ENCODE data around the gene TBC1D10A.

Gene TBC1D10A

DNA sequence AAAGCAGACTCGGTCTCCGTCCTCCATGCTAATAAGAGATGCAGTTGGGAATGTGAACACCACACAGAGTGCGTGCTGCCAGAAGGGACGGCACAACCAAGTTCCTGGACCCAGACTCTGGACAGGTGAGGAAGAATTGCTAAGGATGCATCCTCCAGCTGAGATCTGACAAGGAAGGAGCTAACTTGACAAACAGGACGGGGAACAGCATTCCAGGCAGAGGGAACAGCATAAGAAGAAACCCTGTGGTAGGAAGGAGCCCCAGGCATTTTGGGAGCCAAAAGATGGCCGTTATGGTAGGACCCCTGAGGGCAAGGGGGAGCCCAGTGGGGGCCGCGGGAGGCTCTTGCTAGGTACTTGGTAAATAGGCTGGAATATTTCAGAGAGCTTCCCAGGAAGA is 66.1 kb downstream of the TBC1D10A start:
- ATAC-seq, result no peak
- TF ChIP-seq, protein P1, sequence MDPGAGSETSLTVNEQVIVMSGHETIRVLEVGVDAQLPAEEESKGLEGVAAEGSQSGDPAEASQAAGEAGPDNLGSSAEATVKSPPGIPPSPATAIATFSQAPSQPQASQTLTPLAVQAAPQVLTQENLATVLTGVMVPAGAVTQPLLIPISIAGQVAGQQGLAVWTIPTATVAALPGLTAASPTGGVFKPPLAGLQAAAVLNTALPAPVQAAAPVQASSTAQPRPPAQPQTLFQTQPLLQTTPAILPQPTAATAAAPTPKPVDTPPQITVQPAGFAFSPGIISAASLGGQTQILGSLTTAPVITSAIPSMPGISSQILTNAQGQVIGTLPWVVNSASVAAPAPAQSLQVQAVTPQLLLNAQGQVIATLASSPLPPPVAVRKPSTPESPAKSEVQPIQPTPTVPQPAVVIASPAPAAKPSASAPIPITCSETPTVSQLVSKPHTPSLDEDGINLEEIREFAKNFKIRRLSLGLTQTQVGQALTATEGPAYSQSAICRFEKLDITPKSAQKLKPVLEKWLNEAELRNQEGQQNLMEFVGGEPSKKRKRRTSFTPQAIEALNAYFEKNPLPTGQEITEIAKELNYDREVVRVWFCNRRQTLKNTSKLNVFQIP (CRISPR knock-in tag; IDR thresholded peaks at IDR 0.05; ENCODE audit: borderline replicate concordance, low read depth), result no peak
- TF ChIP-seq ZFP3 (CRISPR knock-in tag; IDR thresholded peaks at IDR 0.05) (no peak), OSR1 (CRISPR knock-in tag; IDR thresholded peaks at IDR 0.05) (no peak), ZC3H10 (CRISPR knock-in tag; IDR thresholded peaks at IDR 0.05) (no peak), ESRRG (CRISPR knock-in tag; IDR thresholded peaks at IDR 0.05) (no peak), PPARA (CRISPR knock-in tag; IDR thresholded peaks at IDR 0.05; ENCODE audit: borderline replicate concordance) (no peak), ARNTL (CRISPR knock-in tag; IDR thresholded peaks at IDR 0.05; ENCODE audit: borderline replicate concordance, low read depth) (no peak), TOX (CRISPR knock-in tag; IDR thresholded peaks at IDR 0.05; ENCODE audit: borderline replicate concordance) (no peak), TCF4 (CRISPR knock-in tag; IDR thresholded peaks at IDR 0.05; ENCODE audit: borderline replicate concordance) (no peak), BACH2 (CRISPR knock-in tag; IDR thresholded peaks at IDR 0.05; ENCODE audit: borderline replicate concordance) (no peak), RARB (CRISPR knock-in tag; IDR thresholded peaks at IDR 0.05) (no peak), ZNF8 (CRISPR knock-in tag; IDR thresholded peaks at IDR 0.05) (no peak)
- TF ChIP-seq, protein P2, sequence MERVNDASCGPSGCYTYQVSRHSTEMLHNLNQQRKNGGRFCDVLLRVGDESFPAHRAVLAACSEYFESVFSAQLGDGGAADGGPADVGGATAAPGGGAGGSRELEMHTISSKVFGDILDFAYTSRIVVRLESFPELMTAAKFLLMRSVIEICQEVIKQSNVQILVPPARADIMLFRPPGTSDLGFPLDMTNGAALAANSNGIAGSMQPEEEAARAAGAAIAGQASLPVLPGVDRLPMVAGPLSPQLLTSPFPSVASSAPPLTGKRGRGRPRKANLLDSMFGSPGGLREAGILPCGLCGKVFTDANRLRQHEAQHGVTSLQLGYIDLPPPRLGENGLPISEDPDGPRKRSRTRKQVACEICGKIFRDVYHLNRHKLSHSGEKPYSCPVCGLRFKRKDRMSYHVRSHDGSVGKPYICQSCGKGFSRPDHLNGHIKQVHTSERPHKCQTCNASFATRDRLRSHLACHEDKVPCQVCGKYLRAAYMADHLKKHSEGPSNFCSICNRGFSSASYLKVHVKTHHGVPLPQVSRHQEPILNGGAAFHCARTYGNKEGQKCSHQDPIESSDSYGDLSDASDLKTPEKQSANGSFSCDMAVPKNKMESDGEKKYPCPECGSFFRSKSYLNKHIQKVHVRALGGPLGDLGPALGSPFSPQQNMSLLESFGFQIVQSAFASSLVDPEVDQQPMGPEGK (CRISPR knock-in tag; IDR thresholded peaks at IDR 0.05; ENCODE audit: borderline replicate concordance), result no peak

DNA sequence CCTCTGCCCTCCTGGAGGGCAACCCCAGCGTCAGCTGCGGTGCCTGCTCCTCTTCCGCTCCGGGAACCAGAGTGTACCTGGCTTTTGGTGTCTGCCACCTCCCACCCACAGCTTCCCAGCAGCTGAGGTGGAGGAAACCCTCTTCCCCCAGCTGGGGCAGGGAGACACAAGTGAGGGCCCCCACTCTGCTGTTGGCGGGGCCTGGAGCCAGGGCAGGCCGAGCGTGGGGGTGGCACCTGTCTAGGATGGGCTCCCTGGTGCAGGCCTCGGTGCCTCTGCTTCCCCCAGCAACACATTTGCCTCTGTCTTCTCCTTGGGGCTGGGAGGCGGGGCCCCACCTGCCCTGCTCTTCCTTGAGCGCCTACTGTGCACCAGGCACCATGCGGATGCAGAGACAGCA is 66.5 kb downstream of the TBC1D10A start:
- no peak for TF ChIP-seq ESRRG (CRISPR knock-in tag; IDR thresholded peaks at IDR 0.05)
- no peak for TF ChIP-seq ZC3H10 (CRISPR knock-in tag; IDR thresholded peaks at IDR 0.05)
- no peak for TF ChIP-seq ISL1 (CRISPR knock-in tag; IDR thresholded peaks at IDR 0.05)
- no peak for TF ChIP-seq CSDC2 (CRISPR knock-in tag; IDR thresholded peaks at IDR 0.05)
- no peak for TF ChIP-seq BACH2 (CRISPR knock-in tag; IDR thresholded peaks at IDR 0.05; ENCODE audit: borderline replicate concordance)
- TF ChIP-seq GLIS3 (CRISPR knock-in tag; IDR thresholded peaks at IDR 0.05), result no peak
- TF ChIP-seq, protein P3, sequence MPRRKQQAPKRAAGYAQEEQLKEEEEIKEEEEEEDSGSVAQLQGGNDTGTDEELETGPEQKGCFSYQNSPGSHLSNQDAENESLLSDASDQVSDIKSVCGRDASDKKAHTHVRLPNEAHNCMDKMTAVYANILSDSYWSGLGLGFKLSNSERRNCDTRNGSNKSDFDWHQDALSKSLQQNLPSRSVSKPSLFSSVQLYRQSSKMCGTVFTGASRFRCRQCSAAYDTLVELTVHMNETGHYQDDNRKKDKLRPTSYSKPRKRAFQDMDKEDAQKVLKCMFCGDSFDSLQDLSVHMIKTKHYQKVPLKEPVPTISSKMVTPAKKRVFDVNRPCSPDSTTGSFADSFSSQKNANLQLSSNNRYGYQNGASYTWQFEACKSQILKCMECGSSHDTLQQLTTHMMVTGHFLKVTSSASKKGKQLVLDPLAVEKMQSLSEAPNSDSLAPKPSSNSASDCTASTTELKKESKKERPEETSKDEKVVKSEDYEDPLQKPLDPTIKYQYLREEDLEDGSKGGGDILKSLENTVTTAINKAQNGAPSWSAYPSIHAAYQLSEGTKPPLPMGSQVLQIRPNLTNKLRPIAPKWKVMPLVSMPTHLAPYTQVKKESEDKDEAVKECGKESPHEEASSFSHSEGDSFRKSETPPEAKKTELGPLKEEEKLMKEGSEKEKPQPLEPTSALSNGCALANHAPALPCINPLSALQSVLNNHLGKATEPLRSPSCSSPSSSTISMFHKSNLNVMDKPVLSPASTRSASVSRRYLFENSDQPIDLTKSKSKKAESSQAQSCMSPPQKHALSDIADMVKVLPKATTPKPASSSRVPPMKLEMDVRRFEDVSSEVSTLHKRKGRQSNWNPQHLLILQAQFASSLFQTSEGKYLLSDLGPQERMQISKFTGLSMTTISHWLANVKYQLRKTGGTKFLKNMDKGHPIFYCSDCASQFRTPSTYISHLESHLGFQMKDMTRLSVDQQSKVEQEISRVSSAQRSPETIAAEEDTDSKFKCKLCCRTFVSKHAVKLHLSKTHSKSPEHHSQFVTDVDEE (CRISPR knock-in tag; IDR thresholded peaks at IDR 0.05), result no peak
- TF ChIP-seq ZNF8 (CRISPR knock-in tag; IDR thresholded peaks at IDR 0.05), result no peak
- TF ChIP-seq ZFP3 (CRISPR knock-in tag; IDR thresholded peaks at IDR 0.05), result no peak
- TF ChIP-seq ZNF565 (CRISPR knock-in tag; conservative IDR thresholded peaks at IDR 0.05; ENCODE audit: low read depth), result no peak
- TF ChIP-seq ZNF70 (CRISPR knock-in tag; IDR thresholded peaks at IDR 0.05), result no peak
- no peak for ATAC-seq

DNA sequence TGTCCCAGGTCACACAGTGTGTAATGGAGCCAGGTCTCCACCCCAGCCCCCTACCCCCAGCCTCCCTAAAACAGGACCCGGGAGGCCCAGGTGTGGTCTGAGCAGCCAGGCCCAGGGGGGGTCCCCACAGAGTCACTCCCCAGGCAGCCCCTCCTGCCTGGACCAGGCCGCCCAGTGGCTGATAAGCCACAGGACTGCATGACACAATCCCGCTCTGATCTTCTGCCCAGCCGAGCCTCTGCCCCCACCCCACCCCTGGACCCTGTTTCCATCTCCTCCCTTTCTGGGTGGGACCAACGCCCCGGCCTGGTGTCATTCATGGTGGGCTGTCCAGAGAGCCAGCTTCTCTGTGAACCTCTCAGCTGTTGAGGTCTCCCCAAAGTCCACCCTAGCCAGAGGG is 72.4 kb downstream of the TBC1D10A start:
- ATAC-seq, result no peak
- TF ChIP-seq ZFP3 (CRISPR knock-in tag; IDR thresholded peaks at IDR 0.05), result no peak
- no peak for TF ChIP-seq ESRRG (CRISPR knock-in tag; IDR thresholded peaks at IDR 0.05)
- no peak for TF ChIP-seq RARB (CRISPR knock-in tag; IDR thresholded peaks at IDR 0.05)
- TF ChIP-seq, protein P2 (CRISPR knock-in tag; IDR thresholded peaks at IDR 0.05; ENCODE audit: borderline replicate concordance), result no peak
- no peak for TF ChIP-seq OSR1 (CRISPR knock-in tag; IDR thresholded peaks at IDR 0.05)
- TF ChIP-seq PPARA (CRISPR knock-in tag; IDR thresholded peaks at IDR 0.05; ENCODE audit: borderline replicate concordance), result no peak
- TF ChIP-seq, protein P1 (CRISPR knock-in tag; IDR thresholded peaks at IDR 0.05; ENCODE audit: borderline replicate concordance, low read depth), result no peak
- no peak for TF ChIP-seq ZNF70 (CRISPR knock-in tag; IDR thresholded peaks at IDR 0.05)
- TF ChIP-seq, protein P4, sequence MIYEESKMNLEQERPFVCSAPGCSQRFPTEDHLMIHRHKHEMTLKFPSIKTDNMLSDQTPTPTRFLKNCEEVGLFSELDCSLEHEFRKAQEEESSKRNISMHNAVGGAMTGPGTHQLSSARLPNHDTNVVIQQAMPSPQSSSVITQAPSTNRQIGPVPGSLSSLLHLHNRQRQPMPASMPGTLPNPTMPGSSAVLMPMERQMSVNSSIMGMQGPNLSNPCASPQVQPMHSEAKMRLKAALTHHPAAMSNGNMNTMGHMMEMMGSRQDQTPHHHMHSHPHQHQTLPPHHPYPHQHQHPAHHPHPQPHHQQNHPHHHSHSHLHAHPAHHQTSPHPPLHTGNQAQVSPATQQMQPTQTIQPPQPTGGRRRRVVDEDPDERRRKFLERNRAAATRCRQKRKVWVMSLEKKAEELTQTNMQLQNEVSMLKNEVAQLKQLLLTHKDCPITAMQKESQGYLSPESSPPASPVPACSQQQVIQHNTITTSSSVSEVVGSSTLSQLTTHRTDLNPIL (CRISPR knock-in tag; IDR thresholded peaks at IDR 0.05; ENCODE audit: low read depth), result no peak
- no peak for TF ChIP-seq TOX (CRISPR knock-in tag; IDR thresholded peaks at IDR 0.05; ENCODE audit: borderline replicate concordance)
- TF ChIP-seq, protein P3 (CRISPR knock-in tag; IDR thresholded peaks at IDR 0.05), result no peak
- TF ChIP-seq, protein P5, sequence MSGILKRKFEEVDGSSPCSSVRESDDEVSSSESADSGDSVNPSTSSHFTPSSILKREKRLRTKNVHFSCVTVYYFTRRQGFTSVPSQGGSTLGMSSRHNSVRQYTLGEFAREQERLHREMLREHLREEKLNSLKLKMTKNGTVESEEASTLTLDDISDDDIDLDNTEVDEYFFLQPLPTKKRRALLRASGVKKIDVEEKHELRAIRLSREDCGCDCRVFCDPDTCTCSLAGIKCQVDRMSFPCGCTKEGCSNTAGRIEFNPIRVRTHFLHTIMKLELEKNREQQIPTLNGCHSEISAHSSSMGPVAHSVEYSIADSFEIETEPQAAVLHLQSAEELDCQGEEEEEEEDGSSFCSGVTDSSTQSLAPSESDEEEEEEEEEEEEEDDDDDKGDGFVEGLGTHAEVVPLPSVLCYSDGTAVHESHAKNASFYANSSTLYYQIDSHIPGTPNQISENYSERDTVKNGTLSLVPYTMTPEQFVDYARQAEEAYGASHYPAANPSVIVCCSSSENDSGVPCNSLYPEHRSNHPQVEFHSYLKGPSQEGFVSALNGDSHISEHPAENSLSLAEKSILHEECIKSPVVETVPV (CRISPR knock-in tag; IDR thresholded peaks at IDR 0.05), result no peak
- no peak for TF ChIP-seq ISL1 (CRISPR knock-in tag; IDR thresholded peaks at IDR 0.05)
